ENCODE results near the gene SEMA3D.
"Not testable (repeated sequence)": the region's sequence is repeated elsewhere in the genome, so short reads cannot be mapped to it uniquely, and the experiment has no call there.

Gene SEMA3D

GRCh38 chr7:85000735-85001350 lies 186.0 kb downstream of the SEMA3D start:
- no peak for TF ChIP-seq CTCF (IDR thresholded peaks at IDR 0.05)
- H3K27ac ChIP-seq = no peak overlapping the region
- no peak for DNase-seq (ENCODE audit: low spot score)
- no peak overlapping the region for H3K4me3 ChIP-seq

GRCh38 chr7:84999450-84999849 lies 187.4 kb downstream of the SEMA3D start:
- no peak for DNase-seq (ENCODE audit: low spot score)
- TF ChIP-seq CTCF (IDR thresholded peaks at IDR 0.05) = no peak
- no peak overlapping the region for H3K27ac ChIP-seq
- H3K4me3 ChIP-seq = no peak overlapping the region

GRCh38 chr7:84998665-84999064 lies 188.2 kb downstream of the SEMA3D start:
- DNase-seq (ENCODE audit: low spot score) = no peak
- TF ChIP-seq CTCF (IDR thresholded peaks at IDR 0.05) = no peak
- H3K27ac ChIP-seq = no peak overlapping the region
- no peak overlapping the region for H3K4me3 ChIP-seq

- Histone ChIP-seq H3K4me3 (no peak overlapping the region), H3K27ac (no peak overlapping the region)
- no peak for DNase-seq (ENCODE audit: low spot score)
- no peak for TF ChIP-seq CTCF (IDR thresholded peaks at IDR 0.05)
Measured at GRCh38 chr7:84997626-84998025, 189.2 kb downstream of the SEMA3D start.

- H3K27ac ChIP-seq; DNase-seq (ENCODE audit: low spot score); H3K4me3 ChIP-seq: not testable (repeated sequence)
Measured at GRCh38 chr7:84992954-84993353, 193.9 kb downstream of the SEMA3D start.

- no peak overlapping the region for H3K4me3 ChIP-seq
- no peak for TF ChIP-seq CTCF (IDR thresholded peaks at IDR 0.05)
- no peak for DNase-seq (ENCODE audit: low spot score)
- no peak overlapping the region for H3K27ac ChIP-seq
Measured at GRCh38 chr7:84985073-84985784, 201.6 kb downstream of the SEMA3D start.

GRCh38 chr7:84982199-84982598 lies 204.7 kb downstream of the SEMA3D start:
- no peak for DNase-seq (ENCODE audit: low spot score)
- Histone ChIP-seq H3K27ac (no peak overlapping the region), H3K4me3 (no peak overlapping the region)
- TF ChIP-seq CTCF (IDR thresholded peaks at IDR 0.05) = no peak
